BLaER1 (cell line): ENCODE results near the gene SH3PXD2A.

ENCODE experiments used
- H3K27ac ChIP-seq: shearing (Covaris generic); formaldehyde crosslinking; 2 replicates; pipeline ENCODE4 v1.8.1; 2022
- H3K27me3 ChIP-seq: shearing (Covaris generic); formaldehyde crosslinking; 2 replicates; pipeline ENCODE4 v1.8.1; 2022
- H3K36me3 ChIP-seq: shearing (Covaris generic); formaldehyde crosslinking; 2 replicates; pipeline ENCODE4 v1.8.1; 2022
- H3K4me1 ChIP-seq: shearing (Covaris generic); formaldehyde crosslinking; 2 replicates; pipeline ENCODE4 v1.8.1; 2022
- H3K4me2 ChIP-seq: shearing (Covaris generic); formaldehyde crosslinking; 2 replicates; pipeline ENCODE4 v1.8.1; 2022
- H3K4me3 ChIP-seq: shearing (Covaris generic); formaldehyde crosslinking; 2 replicates; pipeline ENCODE4 v1.8.1; 2022
- H3K9ac ChIP-seq: shearing (Covaris generic); formaldehyde crosslinking; 2 replicates; pipeline ENCODE4 v1.8.1; 2022
- H3K9me3 ChIP-seq: shearing (Covaris generic); formaldehyde crosslinking; 2 replicates; pipeline ENCODE4 v1.8.1; 2022
- H4K20me1 ChIP-seq: shearing (Covaris generic); formaldehyde crosslinking; 2 replicates; pipeline ENCODE4 v1.8.1; 2022
- Cebpa-rat ChIP-seq: shearing (Covaris generic); IDR thresholded peaks from 2 replicates; pipeline ENCODE4 v1.8.1; 2022

Gene SH3PXD2A

GRCh38 chr10:103858360-103858759 lies 3.0 kb upstream of the SH3PXD2A start:
- Histone ChIP-seq H3K9ac (no peak overlapping the region), H3K4me1 (peaks cover 63% of the 10 kb centered on the region), H3K36me3 (no peaks in the 10 kb centered on the region), H3K9me3 (no peaks in the 10 kb centered on the region), H3K27ac (no peak overlapping the region; the same call in 1 of the 2 replicates), H3K4me3 (no peak overlapping the region), H3K4me2 (peak overlapping the region; percentile 70), H4K20me1 (peaks cover 12% of the 10 kb centered on the region), H3K27me3 (no peaks in the 10 kb centered on the region)
- TF ChIP-seq Cebpa-rat: no peak

- no peak for TF ChIP-seq Cebpa-rat
- Histone ChIP-seq H3K4me1 (peaks cover 78% of the 10 kb centered on the region), H3K27me3 (no peaks in the 10 kb centered on the region), H4K20me1 (peaks cover 27% of the 10 kb centered on the region), H3K36me3 (peaks cover 9% of the 10 kb centered on the region), H3K4me3 (no peak overlapping the region), H3K4me2 (peak overlapping the region; percentile 86), H3K27ac (no peak overlapping the region), H3K9ac (no peak overlapping the region), H3K9me3 (no peaks in the 10 kb centered on the region)
Measured at GRCh38 chr10:103856797-103857170, 1.4 kb upstream of the SH3PXD2A start.

GRCh38 chr10:103855852-103856796 lies 748 bp upstream of the SH3PXD2A start:
- H3K9ac ChIP-seq: peak overlapping the region; percentile 66
- peak overlapping the region; percentile 47; the same call in 1 of the 2 replicates for H3K27ac ChIP-seq
- peak overlapping the region; percentile 86 for H3K4me2 ChIP-seq
- H4K20me1 ChIP-seq: peaks cover 34% of the 10 kb centered on the region
- H3K36me3 ChIP-seq: peaks cover 14% of the 10 kb centered on the region
- H3K4me3 ChIP-seq: peak overlapping the region; percentile 82
- peaks cover 83% of the 10 kb centered on the region for H3K4me1 ChIP-seq
- no peaks in the 10 kb centered on the region for H3K27me3 ChIP-seq
- H3K9me3 ChIP-seq: no peaks in the 10 kb centered on the region
- no peak for TF ChIP-seq Cebpa-rat

GRCh38 chr10:103854686-103855391 lies 537 bp downstream of the SH3PXD2A start:
- Histone ChIP-seq H3K27me3 (no peaks in the 10 kb centered on the region), H3K27ac (peak overlapping the region; percentile 91), H3K4me1 (peaks cover 83% of the 10 kb centered on the region), H3K9me3 (no peaks in the 10 kb centered on the region), H3K9ac (peak overlapping the region; percentile 87), H4K20me1 (peaks cover 47% of the 10 kb centered on the region), H3K4me2 (peak overlapping the region; percentile 86), H3K4me3 (peak overlapping the region; percentile 82), H3K36me3 (peaks cover 27% of the 10 kb centered on the region)
- no peak for TF ChIP-seq Cebpa-rat

- H3K27ac ChIP-seq: peak overlapping the region; percentile 91
- peaks cover 32% of the 10 kb centered on the region for H3K36me3 ChIP-seq
- H3K4me2 ChIP-seq: peak overlapping the region; percentile 86
- H3K9ac ChIP-seq: peak overlapping the region; percentile 87
- peak overlapping the region; percentile 82 for H3K4me3 ChIP-seq
- H3K27me3 ChIP-seq: no peaks in the 10 kb centered on the region
- H4K20me1 ChIP-seq: peaks cover 52% of the 10 kb centered on the region
- H3K9me3 ChIP-seq: no peaks in the 10 kb centered on the region
- TF ChIP-seq Cebpa-rat: no peak
- peaks cover 83% of the 10 kb centered on the region for H3K4me1 ChIP-seq
Measured at GRCh38 chr10:103854265-103854685, 1.1 kb downstream of the SH3PXD2A start.

GRCh38 chr10:103853428-103854264 lies 1.7 kb downstream of the SH3PXD2A start:
- H4K20me1 ChIP-seq: peaks cover 59% of the 10 kb centered on the region
- TF ChIP-seq Cebpa-rat: no peak
- no peaks in the 10 kb centered on the region for H3K27me3 ChIP-seq
- peaks cover 37% of the 10 kb centered on the region for H3K36me3 ChIP-seq
- peaks cover 83% of the 10 kb centered on the region for H3K4me1 ChIP-seq
- H3K27ac ChIP-seq: peak overlapping the region; percentile 91
- H3K9ac ChIP-seq: peak overlapping the region; percentile 87
- no peaks in the 10 kb centered on the region for H3K9me3 ChIP-seq
- peak overlapping the region; percentile 82 for H3K4me3 ChIP-seq
- peak overlapping the region; percentile 86 for H3K4me2 ChIP-seq

- peak overlapping the region; percentile 82 for H3K4me3 ChIP-seq
- TF ChIP-seq Cebpa-rat: no peak
- H3K9ac ChIP-seq: peak overlapping the region; percentile 87; the same call in 1 of the 2 replicates
- no peak overlapping the region; the same call in 1 of the 2 replicates for H3K27ac ChIP-seq
- H3K4me2 ChIP-seq: peak overlapping the region; percentile 86
- peaks cover 83% of the 10 kb centered on the region for H3K4me1 ChIP-seq
- H4K20me1 ChIP-seq: peaks cover 67% of the 10 kb centered on the region
- H3K36me3 ChIP-seq: peaks cover 37% of the 10 kb centered on the region
- no peaks in the 10 kb centered on the region for H3K27me3 ChIP-seq
- H3K9me3 ChIP-seq: no peaks in the 10 kb centered on the region
Measured at GRCh38 chr10:103852856-103853255, 2.5 kb downstream of the SH3PXD2A start.

- Histone ChIP-seq H3K4me1 (peaks cover 83% of the 10 kb centered on the region), H3K4me3 (0 out of 2 replicates have a peak overlapping the region, but pooled peaks have one; percentile 82), H3K27me3 (no peaks in the 10 kb centered on the region), H3K4me2 (peak overlapping the region; percentile 86), H3K27ac (peak overlapping the region; percentile 47; the same call in 1 of the 2 replicates), H3K9ac (peak overlapping the region; percentile 87; the same call in 1 of the 2 replicates), H4K20me1 (peaks cover 73% of the 10 kb centered on the region), H3K36me3 (peaks cover 37% of the 10 kb centered on the region), H3K9me3 (no peaks in the 10 kb centered on the region)
- no peak for TF ChIP-seq Cebpa-rat
Measured at GRCh38 chr10:103852189-103852711, 3.1 kb downstream of the SH3PXD2A start.

GRCh38 chr10:103851261-103851660 lies 4.1 kb downstream of the SH3PXD2A start:
- Histone ChIP-seq H4K20me1 (peaks cover 83% of the 10 kb centered on the region), H3K4me2 (peak overlapping the region; percentile 86; the same call in 1 of the 2 replicates), H3K9ac (no peak overlapping the region), H3K9me3 (no peaks in the 10 kb centered on the region), H3K36me3 (peaks cover 37% of the 10 kb centered on the region), H3K4me3 (no peak overlapping the region), H3K4me1 (peaks cover 83% of the 10 kb centered on the region), H3K27ac (no peak overlapping the region), H3K27me3 (no peaks in the 10 kb centered on the region)
- no peak for TF ChIP-seq Cebpa-rat
